Measurements from ENCODE around the gene PTGES. TPM values are rescaled to one million over a fixed set of nuclear protein-coding genes. Genes with fewer than 3 reads are reported as not detected.

The PTGES gene
- total and polyA plus RNA-seq, 10 of the 15 experiments (the other 5 are each of a cell fraction or from before 2014, with no cell fraction given), result 0.57 TPM; not detected in 9

DNA sequence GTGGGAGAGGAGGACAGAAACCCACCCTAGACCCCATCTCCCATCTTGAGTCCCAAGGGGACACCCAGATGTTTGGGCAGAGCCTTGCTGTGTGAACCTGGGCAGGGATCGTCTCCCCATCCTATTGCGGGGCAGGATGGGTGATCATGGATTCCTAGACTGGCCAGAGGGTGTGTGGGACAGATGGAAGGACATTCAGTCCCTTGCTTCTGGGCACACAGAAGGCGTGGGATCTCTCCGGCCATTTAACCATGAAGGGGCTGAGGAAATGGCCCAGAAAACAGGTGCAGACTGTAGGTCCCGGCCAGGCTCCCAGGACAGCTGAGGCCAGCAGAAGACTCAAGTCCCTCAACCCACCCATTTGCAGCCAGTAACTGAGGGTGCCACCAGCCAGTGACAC lies 29.9 kb downstream of the PTGES start:
- in situ Hi-C loops (cut with MboI) (no loop called here), intact Hi-C loops (cut with micrococcal nuclease; ENCODE audit: unreplicated experiment) (no loop called here)
- CTCF ChIA-PET, result no interaction called here
- Histone ChIP-seq H3K9me3 (replicated peaks; ENCODE audit: control insufficient read depth, insufficient read depth, low read length) (no peaks in the 10 kb centered on the region), H3K79me2 (ENCODE audit: control insufficient read depth, insufficient read depth, low read length) (no peaks in the 10 kb centered on the region), H3K4me3 (no peak overlapping the region), H4K20me1 (ENCODE audit: control insufficient read depth, insufficient read depth) (no peaks in the 10 kb centered on the region), H3K9ac (ENCODE audit: control insufficient read depth, insufficient read depth, low read length) (no peak overlapping the region), H3K36me3 (ENCODE audit: control insufficient read depth in 2 of 2, insufficient read depth in 2 of 2, low read length in 1 of 2) (no peaks in the 10 kb centered on the region), H3K27ac (ENCODE audit: control insufficient read depth, insufficient read depth) (no peak overlapping the region), H2AFZ (ENCODE audit: control insufficient read depth, low read depth, low read length) (no peak overlapping the region), H3K27me3 (replicated peaks in 1 of 2; ENCODE audit: control insufficient read depth in 2 of 2, insufficient read depth in 2 of 2, low read length in 1 of 2) (no peaks in the 10 kb centered on the region; a peak in 1 of 4 replicates), H3K4me2 (ENCODE audit: control insufficient read depth, insufficient read depth) (no peak overlapping the region), H3K4me1 (ENCODE audit: control insufficient read depth, insufficient read depth, low read length) (no peaks in the 10 kb centered on the region)
- RAD21 ChIA-PET (ENCODE audit: unreplicated experiment), result no interaction called here
- FAIRE-seq (no peak), DNase-seq (ENCODE audit: low read depth, low spot score) (no peak), ATAC-seq (no peak)
- SMC1A ChIA-PET (ENCODE audit: uncharacterized antibody, unreplicated experiment), result no interaction called here
- POLR2A ChIA-PET, result no interaction called here
- TF ChIP-seq STAT3 (IDR thresholded peaks at IDR 0.05; ENCODE audit: low read depth, low read length) (no peak), FOS (IDR thresholded peaks at IDR 0.05; ENCODE audit: borderline replicate concordance, extremely low read depth, insufficient read length) (no peak)
- TF ChIP-seq, protein P1, sequence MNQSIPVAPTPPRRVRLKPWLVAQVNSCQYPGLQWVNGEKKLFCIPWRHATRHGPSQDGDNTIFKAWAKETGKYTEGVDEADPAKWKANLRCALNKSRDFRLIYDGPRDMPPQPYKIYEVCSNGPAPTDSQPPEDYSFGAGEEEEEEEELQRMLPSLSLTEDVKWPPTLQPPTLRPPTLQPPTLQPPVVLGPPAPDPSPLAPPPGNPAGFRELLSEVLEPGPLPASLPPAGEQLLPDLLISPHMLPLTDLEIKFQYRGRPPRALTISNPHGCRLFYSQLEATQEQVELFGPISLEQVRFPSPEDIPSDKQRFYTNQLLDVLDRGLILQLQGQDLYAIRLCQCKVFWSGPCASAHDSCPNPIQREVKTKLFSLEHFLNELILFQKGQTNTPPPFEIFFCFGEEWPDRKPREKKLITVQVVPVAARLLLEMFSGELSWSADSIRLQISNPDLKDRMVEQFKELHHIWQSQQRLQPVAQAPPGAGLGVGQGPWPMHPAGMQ (IDR thresholded peaks at IDR 0.05; ENCODE audit: borderline replicate concordance), result no peak
- 25% methylated on average over 5 of the region's 5 CpGs for WGBS (ENCODE audit: insufficient coverage, insufficient replicate concordance, low lambda C conversion rate, missing lambda C conversion rate)
- BruUV-seq (replicated peaks), result no TSS peak

DNA sequence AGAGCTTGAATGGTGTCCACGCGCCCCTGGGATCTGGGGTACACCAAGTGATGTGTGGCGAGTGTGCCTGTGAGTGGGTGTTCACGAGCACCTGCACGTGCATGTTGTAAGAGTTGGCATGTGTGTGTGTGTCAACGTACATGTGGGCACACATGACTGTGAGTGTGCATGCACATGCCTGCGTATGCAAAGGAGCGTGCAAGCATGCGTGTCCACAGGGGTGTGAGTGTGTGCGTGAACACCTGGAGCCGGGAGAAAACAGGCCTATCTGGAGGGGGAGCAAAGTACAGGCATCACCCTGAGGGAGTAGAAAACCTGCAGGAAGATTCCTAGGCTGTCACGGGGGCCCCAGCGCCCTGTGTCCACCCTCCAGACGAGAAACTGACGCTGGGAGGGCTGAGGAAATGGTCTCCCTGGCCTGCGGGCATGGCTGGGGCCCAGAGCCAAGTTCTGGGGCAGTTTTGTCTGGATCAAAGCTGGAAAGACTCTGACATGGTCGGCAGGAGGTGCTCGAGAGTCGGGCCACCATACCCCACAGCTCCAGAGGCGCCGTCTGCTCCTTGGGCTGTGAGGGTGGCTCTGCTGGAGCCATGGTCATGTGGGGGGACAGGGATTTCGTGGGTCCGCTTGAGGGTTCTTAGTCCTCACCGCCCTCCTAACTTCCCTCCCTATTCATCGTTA lies 31.8 kb downstream of the PTGES start:
- intact Hi-C loops (cut with micrococcal nuclease; ENCODE audit: unreplicated experiment), result no loop called here
- no peak for FAIRE-seq
- no peak for TF ChIP-seq BHLHE40 (IDR thresholded peaks at IDR 0.05; ENCODE audit: borderline replicate concordance in 1 of 2, low read depth in 2 of 2, low read length in 1 of 2)
- no peak for TF ChIP-seq ESRRA (IDR thresholded peaks at IDR 0.05; ENCODE audit: low read length)
- TF ChIP-seq, protein P2, sequence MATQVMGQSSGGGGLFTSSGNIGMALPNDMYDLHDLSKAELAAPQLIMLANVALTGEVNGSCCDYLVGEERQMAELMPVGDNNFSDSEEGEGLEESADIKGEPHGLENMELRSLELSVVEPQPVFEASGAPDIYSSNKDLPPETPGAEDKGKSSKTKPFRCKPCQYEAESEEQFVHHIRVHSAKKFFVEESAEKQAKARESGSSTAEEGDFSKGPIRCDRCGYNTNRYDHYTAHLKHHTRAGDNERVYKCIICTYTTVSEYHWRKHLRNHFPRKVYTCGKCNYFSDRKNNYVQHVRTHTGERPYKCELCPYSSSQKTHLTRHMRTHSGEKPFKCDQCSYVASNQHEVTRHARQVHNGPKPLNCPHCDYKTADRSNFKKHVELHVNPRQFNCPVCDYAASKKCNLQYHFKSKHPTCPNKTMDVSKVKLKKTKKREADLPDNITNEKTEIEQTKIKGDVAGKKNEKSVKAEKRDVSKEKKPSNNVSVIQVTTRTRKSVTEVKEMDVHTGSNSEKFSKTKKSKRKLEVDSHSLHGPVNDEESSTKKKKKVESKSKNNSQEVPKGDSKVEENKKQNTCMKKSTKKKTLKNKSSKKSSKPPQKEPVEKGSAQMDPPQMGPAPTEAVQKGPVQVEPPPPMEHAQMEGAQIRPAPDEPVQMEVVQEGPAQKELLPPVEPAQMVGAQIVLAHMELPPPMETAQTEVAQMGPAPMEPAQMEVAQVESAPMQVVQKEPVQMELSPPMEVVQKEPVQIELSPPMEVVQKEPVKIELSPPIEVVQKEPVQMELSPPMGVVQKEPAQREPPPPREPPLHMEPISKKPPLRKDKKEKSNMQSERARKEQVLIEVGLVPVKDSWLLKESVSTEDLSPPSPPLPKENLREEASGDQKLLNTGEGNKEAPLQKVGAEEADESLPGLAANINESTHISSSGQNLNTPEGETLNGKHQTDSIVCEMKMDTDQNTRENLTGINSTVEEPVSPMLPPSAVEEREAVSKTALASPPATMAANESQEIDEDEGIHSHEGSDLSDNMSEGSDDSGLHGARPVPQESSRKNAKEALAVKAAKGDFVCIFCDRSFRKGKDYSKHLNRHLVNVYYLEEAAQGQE (IDR thresholded peaks at IDR 0.05; ENCODE audit: low read depth, low read length), result no peak
- TF ChIP-seq, protein P3, sequence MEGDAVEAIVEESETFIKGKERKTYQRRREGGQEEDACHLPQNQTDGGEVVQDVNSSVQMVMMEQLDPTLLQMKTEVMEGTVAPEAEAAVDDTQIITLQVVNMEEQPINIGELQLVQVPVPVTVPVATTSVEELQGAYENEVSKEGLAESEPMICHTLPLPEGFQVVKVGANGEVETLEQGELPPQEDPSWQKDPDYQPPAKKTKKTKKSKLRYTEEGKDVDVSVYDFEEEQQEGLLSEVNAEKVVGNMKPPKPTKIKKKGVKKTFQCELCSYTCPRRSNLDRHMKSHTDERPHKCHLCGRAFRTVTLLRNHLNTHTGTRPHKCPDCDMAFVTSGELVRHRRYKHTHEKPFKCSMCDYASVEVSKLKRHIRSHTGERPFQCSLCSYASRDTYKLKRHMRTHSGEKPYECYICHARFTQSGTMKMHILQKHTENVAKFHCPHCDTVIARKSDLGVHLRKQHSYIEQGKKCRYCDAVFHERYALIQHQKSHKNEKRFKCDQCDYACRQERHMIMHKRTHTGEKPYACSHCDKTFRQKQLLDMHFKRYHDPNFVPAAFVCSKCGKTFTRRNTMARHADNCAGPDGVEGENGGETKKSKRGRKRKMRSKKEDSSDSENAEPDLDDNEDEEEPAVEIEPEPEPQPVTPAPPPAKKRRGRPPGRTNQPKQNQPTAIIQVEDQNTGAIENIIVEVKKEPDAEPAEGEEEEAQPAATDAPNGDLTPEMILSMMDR (IDR thresholded peaks at IDR 0.05 in 2 of 3, conservative IDR thresholded peaks at IDR 0.05 in 1 of 3; ENCODE audit: control insufficient read depth in 2 of 3, extremely low read depth in 1 of 3, insufficient read depth in 1 of 3, low read depth in 3 of 3, low read length in 3 of 3), result 0 out of 6 replicates have a peak, but pooled peaks of 2 of the 3 experiments have one; percentile 12 to 14
- no peak for TF ChIP-seq SP1 (IDR thresholded peaks at IDR 0.05; ENCODE audit: low read depth, low read length)

More for the DNA sequence above, 31.8 kb downstream of the PTGES start:
- Histone ChIP-seq H3K4me1 (ENCODE audit: control insufficient read depth, insufficient read depth, low read length) (no peaks in the 10 kb centered on the region), H3K4me2 (ENCODE audit: control insufficient read depth, insufficient read depth) (no peak overlapping the region), H3K4me3 (no peak overlapping the region), H3K27me3 (replicated peaks in 1 of 2; ENCODE audit: control insufficient read depth in 2 of 2, insufficient read depth in 2 of 2, low read length in 1 of 2) (no peaks in the 10 kb centered on the region; a peak in 1 of 4 replicates), H3K27ac (ENCODE audit: control insufficient read depth, insufficient read depth) (no peak overlapping the region), H3K9ac (ENCODE audit: control insufficient read depth, insufficient read depth, low read length) (no peak overlapping the region), H2AFZ (ENCODE audit: control insufficient read depth, low read depth, low read length) (no peak overlapping the region), H3K36me3 (ENCODE audit: control insufficient read depth in 2 of 2, insufficient read depth in 2 of 2, low read length in 1 of 2) (no peaks in the 10 kb centered on the region), H3K79me2 (ENCODE audit: control insufficient read depth, insufficient read depth, low read length) (no peaks in the 10 kb centered on the region), H3K9me3 (replicated peaks; ENCODE audit: control insufficient read depth, insufficient read depth, low read length) (no peaks in the 10 kb centered on the region), H4K20me1 (ENCODE audit: control insufficient read depth, insufficient read depth) (no peaks in the 10 kb centered on the region)
- BruUV-seq (replicated peaks), result no TSS peak
- POLR2A ChIA-PET, result interaction anchor here (0.5 kb wide), 1 partner anchor 107 kb away, joined by 4 read pairs; no protein-coding TSS in a partner anchor
- in situ Hi-C loops (cut with MboI), result no loop called here
- DNase-seq (ENCODE audit: low read depth, low spot score) (no peak), ATAC-seq (no peak)
- CTCF ChIA-PET, result interaction anchor here (1.1 kb wide), 1 partner anchor 77 kb away, joined by 3 read pairs; no protein-coding TSS in a partner anchor
- SMC1A ChIA-PET (ENCODE audit: uncharacterized antibody, unreplicated experiment), result no interaction called here
- WGBS (ENCODE audit: insufficient coverage, insufficient replicate concordance, low lambda C conversion rate, missing lambda C conversion rate), result 41% methylated on average over 23 of the region's 25 CpGs
- RAD21 ChIA-PET (ENCODE audit: unreplicated experiment), result no interaction called here

All from GM12878 (cell line).